ENCODE measurements around the gene BSPRY. TPM values are rescaled to one million over a fixed set of nuclear protein-coding genes. Genes with fewer than 3 reads are reported as not detected.

The BSPRY gene
- polyA plus RNA-seq = 9.5 TPM
- long read RNA-seq, donor 1 = 0 reads
- long read RNA-seq, donor 2, partial matches to known transcripts = 21 of 149 reads
- long read RNA-seq, donor 2, other reads (novel, unspliced or antisense) = 128 of 149 reads
- long read RNA-seq, donor 3 = 0 reads
- long read RNA-seq, donor 4 = 0 reads
- long read RNA-seq, donor 5, partial matches to known transcripts = 0 of 4 reads
- long read RNA-seq, donor 5, other reads (novel, unspliced or antisense) = 0 of 4 reads
- long read RNA-seq, donor 6, transcript BSPRY-201 (6 exons, 2,339 nt) = major isoform, 5 of 284 reads
- long read RNA-seq, donor 6, partial matches to known transcripts = 279 of 284 reads
- long read RNA-seq, donor 6, other reads (novel, unspliced or antisense) = 0 of 284 reads
- long read RNA-seq, donor 7, partial matches to known transcripts = 0 of 1 reads
- long read RNA-seq, donor 7, other reads (novel, unspliced or antisense) = 0 of 1 reads
- long read RNA-seq, donor 8, partial matches to known transcripts = 113 of 143 reads
- long read RNA-seq, donor 8, other reads (novel, unspliced or antisense) = 28 of 143 reads
- long read RNA-seq, donor 9, partial matches to known transcripts = 10 of 109 reads
- long read RNA-seq, donor 9, other reads (novel, unspliced or antisense) = 97 of 109 reads
- long read RNA-seq, donor 10, transcript BSPRY-201 (6 exons, 2,339 nt) = major isoform, 7 of 7 reads
- long read RNA-seq, donor 10, partial matches to known transcripts = 0 of 7 reads
- long read RNA-seq, donor 10, other reads (novel, unspliced or antisense) = 0 of 7 reads
- long read RNA-seq, donor 11, transcript BSPRY-201 (6 exons, 2,339 nt) = major isoform, 7 of 17 reads
- long read RNA-seq, donor 11, partial matches to known transcripts = 10 of 17 reads
- long read RNA-seq, donor 11, other reads (novel, unspliced or antisense) = 0 of 17 reads

GRCh38 chr9:113349445-113350094, at the start of gene BSPRY:
BSPRY (plus strand) TSS chr9:113349541; CDS start chr9:113349580, 39 bp downstream.
- Histone ChIP-seq H3K36me3 (ENCODE audit: control insufficient read depth, insufficient read depth, low read length) (no peaks in the 10 kb centered on the region), H3K4me3 (ENCODE audit: low read length) (peak within 1 kb of the TSS; percentile 49), H3K27ac (ENCODE audit: low read length) (no peak within 1 kb of the TSS), H3K9me3 (ENCODE audit: control insufficient read depth, low read depth, low read length) (no peaks in the 10 kb centered on the region), H3K27me3 (ENCODE audit: control insufficient read depth, insufficient read depth, low read length) (peaks cover 21% of the 10 kb centered on the region), H3K4me1 (ENCODE audit: control insufficient read depth, insufficient read depth, low read length) (peaks cover 26% of the 10 kb centered on the region)
- peak in 1 of 2 donors; percentile 72 for DNase-seq
- no CpG with 5 or more reads among the region's 71 CpGs for WGBS (ENCODE audit: insufficient coverage, low lambda C conversion rate)

- Histone ChIP-seq H3K27ac (ENCODE audit: low read length) (no peak overlapping the region), H3K4me3 (ENCODE audit: low read length) (no peak overlapping the region), H3K27me3 (ENCODE audit: control insufficient read depth, insufficient read depth, low read length) (no peaks in the 10 kb centered on the region), H3K4me1 (ENCODE audit: control insufficient read depth, insufficient read depth, low read length) (peaks cover 5% of the 10 kb centered on the region), H3K36me3 (ENCODE audit: control insufficient read depth, insufficient read depth, low read length) (no peaks in the 10 kb centered on the region), H3K9me3 (ENCODE audit: control insufficient read depth, low read depth, low read length) (peaks cover 4% of the 10 kb centered on the region)
- DNase-seq = peak; percentile 70 to 84
- 60% methylated on average over 1 of the region's 8 CpGs for WGBS (ENCODE audit: insufficient coverage, low lambda C conversion rate)
These were observed 49.5 kb upstream of the BSPRY start for GRCh38 chr9:113299800-113300292.

GRCh38 chr9:113301548-113301947, 47.8 kb upstream of the BSPRY start:
- Histone ChIP-seq H3K27ac (ENCODE audit: low read length) (no peak overlapping the region), H3K36me3 (ENCODE audit: control insufficient read depth, insufficient read depth, low read length) (no peaks in the 10 kb centered on the region), H3K4me3 (ENCODE audit: low read length) (no peak overlapping the region), H3K27me3 (ENCODE audit: control insufficient read depth, insufficient read depth, low read length) (no peaks in the 10 kb centered on the region), H3K4me1 (ENCODE audit: control insufficient read depth, insufficient read depth, low read length) (peaks cover 5% of the 10 kb centered on the region), H3K9me3 (ENCODE audit: control insufficient read depth, low read depth, low read length) (peaks cover 4% of the 10 kb centered on the region)
- no peak for DNase-seq
- WGBS (ENCODE audit: insufficient coverage, low lambda C conversion rate) = no CpG with 5 or more reads among the region's 8 CpGs

DNA sequence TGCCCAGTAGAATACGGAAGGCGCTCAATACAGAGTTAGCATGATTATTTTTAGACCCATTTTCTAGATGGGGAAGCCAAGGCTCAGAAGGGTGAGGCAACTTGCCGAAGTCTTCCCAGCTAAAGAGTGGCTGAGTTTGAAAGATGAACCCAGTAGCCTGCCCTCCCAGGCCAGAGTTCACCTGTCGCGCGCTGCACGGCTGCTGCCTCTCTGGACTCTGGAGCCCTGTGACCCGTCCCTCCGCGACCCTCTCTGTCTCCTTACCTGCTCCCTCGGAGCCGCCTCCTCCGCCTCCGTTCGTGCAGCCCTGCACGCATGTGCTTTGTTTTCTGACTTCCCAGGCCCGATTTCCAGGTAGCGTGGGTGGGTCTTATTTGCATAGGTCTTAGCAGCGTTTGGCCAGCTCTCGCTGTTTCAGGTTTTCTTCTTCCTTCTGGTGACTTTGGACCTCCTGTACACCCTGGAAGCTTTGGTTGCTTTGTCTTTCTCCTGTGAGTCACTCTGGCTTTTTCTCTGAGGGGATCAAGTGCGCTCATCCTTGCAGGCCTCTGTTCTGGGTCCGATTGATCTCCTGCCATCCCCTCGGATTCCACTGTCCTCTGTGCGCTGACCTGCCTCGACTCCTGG, 46.4 kb upstream of the BSPRY start, which contains the start of gene RNF183:
Gene RNF183, minus strand, starts transcription at position 585 of the 627 bp plus-strand sequence. CDS start 5,192 bp downstream, outside the sequence.
- WGBS (ENCODE audit: insufficient coverage, low lambda C conversion rate) = no CpG with 5 or more reads among the region's 25 CpGs
- Histone ChIP-seq H3K36me3 (ENCODE audit: control insufficient read depth, insufficient read depth, low read length) (no peaks in the 10 kb centered on the region), H3K4me1 (ENCODE audit: control insufficient read depth, insufficient read depth, low read length) (peaks cover 5% of the 10 kb centered on the region), H3K4me3 (ENCODE audit: low read length) (no peak within 1 kb of the TSS), H3K9me3 (ENCODE audit: control insufficient read depth, low read depth, low read length) (peaks cover under 1% of the 10 kb centered on the region), H3K27ac (ENCODE audit: low read length) (no peak within 1 kb of the TSS), H3K27me3 (ENCODE audit: control insufficient read depth, insufficient read depth, low read length) (no peaks in the 10 kb centered on the region)
- peak; percentile 57 to 83 for DNase-seq

DNA sequence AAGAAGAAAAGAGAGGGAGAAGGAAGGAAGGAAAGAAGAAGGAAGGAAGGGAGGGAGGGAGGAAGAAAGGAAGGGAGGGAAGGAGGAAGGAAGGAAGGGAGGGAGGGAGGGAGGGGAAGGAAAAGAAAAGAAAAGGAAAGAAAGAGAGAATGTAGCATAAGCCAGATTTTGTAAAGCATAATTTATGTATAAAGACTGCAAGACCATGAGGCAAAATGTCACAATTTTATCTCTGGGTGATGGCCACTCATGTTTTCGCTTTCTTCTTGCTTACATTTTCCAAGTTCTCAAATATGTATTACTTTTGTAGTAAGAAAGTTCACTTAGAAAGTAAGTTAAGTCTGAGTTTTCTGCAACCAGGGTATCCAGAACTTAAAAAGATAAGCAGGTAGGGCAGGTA, 42.8 kb upstream of the BSPRY start:
- WGBS (ENCODE audit: insufficient coverage, low lambda C conversion rate) = 100% methylated on average over 1 of the region's 1 CpG

DNA sequence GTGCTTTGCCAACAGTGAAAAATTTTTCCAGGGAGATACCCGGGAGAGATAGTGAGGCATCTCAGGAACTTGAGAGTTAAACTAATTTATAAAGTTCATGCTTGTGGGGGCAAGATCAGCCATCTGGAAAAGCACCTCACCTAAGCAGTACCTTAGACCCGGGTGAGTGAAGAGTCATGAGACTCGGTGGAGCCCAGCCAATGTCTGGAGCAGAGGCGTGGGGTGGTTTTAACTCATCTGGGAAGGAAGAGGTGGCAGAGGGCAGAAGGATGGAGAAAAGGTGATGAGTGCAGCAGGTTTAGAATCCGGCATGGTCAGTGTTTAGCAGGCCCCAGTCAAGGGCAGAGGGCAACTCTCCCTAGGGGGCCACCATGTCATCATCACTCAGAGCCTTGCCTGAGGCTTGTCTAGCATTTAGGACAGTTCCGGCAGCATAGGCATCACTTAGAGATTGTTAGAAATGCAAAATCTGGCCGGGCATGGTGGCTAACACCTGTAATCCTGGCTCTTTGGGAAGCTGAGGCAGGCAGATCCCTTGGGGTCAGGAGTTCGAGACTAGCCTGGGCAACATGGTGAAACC, 41.9 kb upstream of the BSPRY start:
- WGBS (ENCODE audit: insufficient coverage, low lambda C conversion rate) = no CpG with 5 or more reads among the region's 8 CpGs
- no peak for DNase-seq
- Histone ChIP-seq H3K9me3 (ENCODE audit: control insufficient read depth, low read depth, low read length) (no peaks in the 10 kb centered on the region), H3K4me3 (ENCODE audit: low read length) (no peak overlapping the region), H3K27me3 (ENCODE audit: control insufficient read depth, insufficient read depth, low read length) (no peaks in the 10 kb centered on the region), H3K4me1 (ENCODE audit: control insufficient read depth, insufficient read depth, low read length) (peaks cover 2% of the 10 kb centered on the region), H3K27ac (ENCODE audit: low read length) (no peak overlapping the region), H3K36me3 (ENCODE audit: control insufficient read depth, insufficient read depth, low read length) (no peaks in the 10 kb centered on the region)

More for the DNA sequence above, 42.8 kb upstream of the BSPRY start:
- Histone ChIP-seq H3K4me3 (ENCODE audit: low read length) (no peak overlapping the region), H3K36me3 (ENCODE audit: control insufficient read depth, insufficient read depth, low read length) (no peaks in the 10 kb centered on the region), H3K4me1 (ENCODE audit: control insufficient read depth, insufficient read depth, low read length) (peaks cover 5% of the 10 kb centered on the region), H3K27ac (ENCODE audit: low read length) (no peak overlapping the region), H3K27me3 (ENCODE audit: control insufficient read depth, insufficient read depth, low read length) (no peaks in the 10 kb centered on the region), H3K9me3 (ENCODE audit: control insufficient read depth, low read depth, low read length) (no peaks in the 10 kb centered on the region)
- DNase-seq = no peak

DNA sequence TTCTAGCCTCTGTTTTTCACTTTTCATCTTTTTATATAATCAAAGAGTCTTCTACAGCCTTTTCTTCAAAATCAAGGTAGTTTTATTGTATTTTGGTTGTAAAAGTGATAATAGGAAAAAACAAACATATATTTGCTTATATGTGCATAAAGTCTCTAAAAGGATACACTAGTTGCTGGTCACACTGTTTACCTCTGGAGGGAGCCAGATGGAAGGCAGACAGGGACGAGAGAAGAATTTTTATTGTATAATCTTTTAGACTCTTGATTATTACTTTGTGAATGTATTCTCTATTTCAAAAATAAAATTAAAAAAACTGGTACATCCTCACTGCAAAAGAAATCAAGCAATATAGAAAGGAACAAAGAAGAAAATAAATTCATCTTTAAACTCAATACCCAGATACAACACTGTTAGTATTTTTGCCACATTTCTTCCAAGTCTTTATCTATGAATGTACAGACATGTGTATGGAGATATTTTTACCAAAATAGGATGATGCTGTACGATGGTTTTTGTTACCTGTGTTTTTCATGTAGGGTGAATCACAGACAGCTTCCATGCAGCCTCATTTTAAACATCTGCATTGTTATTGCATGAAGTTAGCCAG, 40.0 kb upstream of the BSPRY start:
- WGBS (ENCODE audit: insufficient coverage, low lambda C conversion rate) = 0% methylated on average over 1 of the region's 2 CpGs
- peak; percentile 21 to 43 for DNase-seq
- no peaks in the 10 kb centered on the region for H3K27me3 ChIP-seq (ENCODE audit: control insufficient read depth, insufficient read depth, low read length)
- no peak overlapping the region for H3K4me3 ChIP-seq (ENCODE audit: low read length)
- H3K27ac ChIP-seq (ENCODE audit: low read length) = no peak overlapping the region
- no peaks in the 10 kb centered on the region for H3K36me3 ChIP-seq (ENCODE audit: control insufficient read depth, insufficient read depth, low read length)
- no peaks in the 10 kb centered on the region for H3K9me3 ChIP-seq (ENCODE audit: control insufficient read depth, low read depth, low read length)
- no peaks in the 10 kb centered on the region for H3K4me1 ChIP-seq (ENCODE audit: control insufficient read depth, insufficient read depth, low read length)

DNA sequence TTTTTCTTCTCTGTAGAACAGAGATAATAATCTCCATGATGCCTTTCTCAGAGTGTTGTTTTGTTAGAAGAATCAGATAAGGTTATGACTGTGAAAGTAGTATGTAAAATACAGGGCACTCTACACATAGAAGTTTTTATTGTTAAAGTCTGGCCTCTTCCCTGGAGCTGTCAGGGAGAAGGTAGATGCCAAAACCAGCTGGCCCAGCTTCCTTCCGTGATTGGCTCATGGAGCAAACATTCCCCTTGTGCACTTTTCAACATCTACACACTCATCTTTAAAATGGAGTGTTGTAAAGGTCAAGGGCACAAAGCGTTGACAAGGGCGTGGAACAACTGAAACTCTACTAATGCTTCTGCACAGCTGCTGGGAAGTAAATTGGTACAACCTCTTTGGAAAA, 38.8 kb upstream of the BSPRY start:
- Histone ChIP-seq H3K4me3 (ENCODE audit: low read length) (no peak overlapping the region), H3K36me3 (ENCODE audit: control insufficient read depth, insufficient read depth, low read length) (no peaks in the 10 kb centered on the region), H3K9me3 (ENCODE audit: control insufficient read depth, low read depth, low read length) (no peaks in the 10 kb centered on the region), H3K27me3 (ENCODE audit: control insufficient read depth, insufficient read depth, low read length) (no peaks in the 10 kb centered on the region), H3K4me1 (ENCODE audit: control insufficient read depth, insufficient read depth, low read length) (no peaks in the 10 kb centered on the region), H3K27ac (ENCODE audit: low read length) (no peak overlapping the region)
- no peak for DNase-seq
- no CpG with 5 or more reads among the region's 3 CpGs for WGBS (ENCODE audit: insufficient coverage, low lambda C conversion rate)

DNA sequence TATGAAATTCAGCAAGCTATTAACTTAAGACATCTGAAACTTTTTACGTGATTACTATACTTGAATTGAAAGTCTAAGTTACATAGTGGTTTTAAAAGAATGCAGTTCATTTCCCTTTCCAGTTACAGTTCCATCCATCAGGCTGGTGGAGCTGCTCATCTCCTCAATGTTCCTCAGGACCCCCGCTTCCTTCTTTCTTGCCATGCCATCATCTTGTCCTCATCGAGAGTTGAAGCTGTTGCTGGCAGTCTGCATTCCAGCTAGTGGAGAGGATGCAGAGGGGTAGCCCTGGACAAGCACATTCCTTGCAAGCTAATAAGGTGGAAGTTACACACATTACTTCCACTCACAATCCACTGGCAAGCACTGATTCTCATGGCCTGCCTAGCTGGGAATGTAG, 37.4 kb upstream of the BSPRY start:
- Histone ChIP-seq H3K9me3 (ENCODE audit: control insufficient read depth, low read depth, low read length) (no peaks in the 10 kb centered on the region), H3K27me3 (ENCODE audit: control insufficient read depth, insufficient read depth, low read length) (no peaks in the 10 kb centered on the region), H3K4me1 (ENCODE audit: control insufficient read depth, insufficient read depth, low read length) (no peaks in the 10 kb centered on the region), H3K36me3 (ENCODE audit: control insufficient read depth, insufficient read depth, low read length) (peaks cover 3% of the 10 kb centered on the region), H3K4me3 (ENCODE audit: low read length) (no peak overlapping the region), H3K27ac (ENCODE audit: low read length) (no peak overlapping the region)
- DNase-seq = no peak
- WGBS (ENCODE audit: insufficient coverage, low lambda C conversion rate) = 100% methylated on average over 1 of the region's 3 CpGs

All from large intestine (tissue), 12 donors.